ENCODE results near the gene MRPS18A.

- no peak for TF ChIP-seq POLR2A (IDR thresholded peaks at IDR 0.05)
- no peak for TF ChIP-seq CTCF (IDR thresholded peaks at IDR 0.05)
These were observed 31.9 kb upstream of the MRPS18A start for GRCh38 chr6:43719511-43719910.

All from testis (tissue), 2 donors.